Pancreas (tissue), 10 donors: ENCODE measurements around the gene BACE2. TPM values are rescaled to one million over a fixed set of nuclear protein-coding genes. Genes with fewer than 3 reads are reported as not detected.

ENCODE experiments used
- ATAC-seq, 4 donors: fragments of 200-7000 bp; cut with Tn5 transposase; one replicate each; pipeline versions ENCODE4 v1.8.0 to v1.9.1; 2020; ENCODE audit warnings: mild to moderate bottlenecking in 4 of 4, moderate library complexity in 4 of 4
- DNase-seq, 6 donors: peaks; one replicate each; pipeline ENCODE4 v3.0.0-alpha.2; 2020
- FAIRE-seq: peaks from 2 replicates; lab custom pipeline; 2012; peaks lifted over from hg19 to GRCh38; lab: Jason Lieb, UNC
- H3K27ac ChIP-seq, 4 donors: fragments of 200-600 bp; sonication (generic); 1 replicate in 3 of 4; 2 replicates in 1 of 4; pipeline versions ENCODE4 v1.5.0 to v1.8.0; 2020
- H3K27me3 ChIP-seq, 4 donors: fragments of 200-600 bp; one replicate each; pipeline ENCODE4 v1.8.0; 2021
- H3K36me3 ChIP-seq, 3 donors: fragments of 200-600 bp; sonication (generic) in 1 of 3; one replicate each; pipeline versions ENCODE4 v1.5.0 to v1.8.0; 2020 to 2021
- H3K4me1 ChIP-seq, 3 donors: fragments of 200-600 bp; one replicate each; pipeline ENCODE4 v1.8.0; 2021
- H3K4me3 ChIP-seq, 4 donors: fragments of 200-600 bp; sonication (generic) in 2 of 4; one replicate each; pipeline versions ENCODE4 v1.5.0 to v1.8.0; 2020 to 2021
- H3K9me3 ChIP-seq, 4 donors: fragments of 200-600 bp; one replicate each; pipeline ENCODE4 v1.8.0; 2021
- CTCF ChIP-seq, 4 donors: fragments of 200-600 bp; sonication (generic) in 3 of 4; IDR thresholded peaks; one replicate each; pipeline versions ENCODE4 v1.5.0 to v1.8.0; 2021; ENCODE audit warnings: antibody characterized with exemption in 4 of 4
- WGBS, 2 donors: extraction: QIAGEN DNeasy Blood & Tissue Kit; methylation state at CpG; one replicate each; pipeline ENCODE4 v1.1.7; 2013; 5-methylcytosine and 5-hydroxymethylcytosine counted together
- intact Hi-C, 3 donors: fragments of 100-400 bp; cut with DNase I; formaldehyde crosslinking; loops; one replicate each; pipeline versions ENCODE4 v1.11.1 to v1.14.2; 2022
- polyA plus RNA-seq, 2 donors: library from polyadenylated mRNA; stranded (reverse); fragments of 200-250 nt; gene quantifications; one replicate each; pipeline ENCODE4 v1.2.3, GENCODE V29; 2013
- total RNA-seq, 6 donors: library from RNA; stranded (reverse); fragmentation: NEBNext Ultra II Directional in 4 of 6; extraction: Animal tissue kit (Norgen Biotek cat#: 25700) in 4 of 6; gene quantifications; one replicate each; pipeline versions ENCODE4 v1.2.1 to v1.2.4, GENCODE V29; 2021 to 2023
- donor health status: healthy with polysubstance abuse.
- donor health status: DM: no; HTN: no; CAD: no; lungs with moderate emphysema.
- donor health status: DM: no; HTN: no; CAD: no.
- donor health status: control.
- donor health status: control.
- donor health status: Bipolar disorder and iron deficiency.
- donor health status: DM: yes; HTN: yes; CAD: no.
- donor health status: DM: no; HTN: no; CAD: no.
- donor health status: DM: no; HTN: no; CAD: no.
- donor health status: DM: yes; HTN: yes; CAD: no.

The BACE2 gene
- total and polyA plus RNA-seq, 8 donors, result 14.4 to 85.6 (median 42.9) TPM

- intact Hi-C loops, result no loop called here
- Histone ChIP-seq H3K27ac (no peak overlapping the region), H3K9me3 (no peaks in the 10 kb centered on the region), H3K27me3 (no peaks in the 10 kb centered on the region), H3K4me1 (no peaks in the 10 kb centered on the region), H3K4me3 (no peak overlapping the region), H3K36me3 (peaks cover 0 to 7% (median 0%) of the 10 kb centered on the region in 3 donors)
- TF ChIP-seq CTCF (IDR thresholded peaks at IDR 0.05), result no peak
- DNase-seq (no peak), ATAC-seq (no peak), FAIRE-seq (no peak)
- WGBS, 2 donors, result 94% methylated on average over 2 of the region's 2 CpGs
Measured at GRCh38 chr21:41267346-41267745, 99.4 kb downstream of the BACE2 start.

GRCh38 chr21:41269535-41269934 lies 101.6 kb downstream of the BACE2 start:
- H3K9me3 ChIP-seq, result no peaks in the 10 kb centered on the region
- H3K4me3 ChIP-seq, result no peak overlapping the region
- TF ChIP-seq CTCF (IDR thresholded peaks at IDR 0.05), result no peak
- H3K27ac ChIP-seq, result no peak overlapping the region
- intact Hi-C loops, result no loop called here
- H3K4me1 ChIP-seq, result no peaks in the 10 kb centered on the region
- H3K36me3 ChIP-seq, result peaks cover 0 to 7% (median 0%) of the 10 kb centered on the region in 3 donors
- ATAC-seq, result no peak
- DNase-seq, result no peak
- peak; percentile 34 for FAIRE-seq
- WGBS, 2 donors, result 14 to 16% methylated on average over 1 of the region's 1 CpG
- H3K27me3 ChIP-seq, result no peaks in the 10 kb centered on the region

- intact Hi-C loops, result no loop called here
- peaks cover 0 to 5% (median 0%) of the 10 kb centered on the region in 3 donors for H3K4me1 ChIP-seq
- H3K27me3 ChIP-seq, result no peaks in the 10 kb centered on the region
- H3K9me3 ChIP-seq, result no peaks in the 10 kb centered on the region
- no peak overlapping the region for H3K27ac ChIP-seq
- H3K36me3 ChIP-seq, result peaks cover 0 to under 1% (median 0%) of the 10 kb centered on the region in 3 donors
- ATAC-seq (no peak), DNase-seq (no peak), FAIRE-seq (no peak)
- 88 to 89% methylated on average over 12 of the region's 12 CpGs for WGBS, 2 donors
- no peak for TF ChIP-seq CTCF (IDR thresholded peaks at IDR 0.05)
- no peak overlapping the region for H3K4me3 ChIP-seq
Measured at GRCh38 chr21:41277196-41277595, 109.2 kb downstream of the BACE2 start.

- no peaks in the 10 kb centered on the region for H3K36me3 ChIP-seq
- H3K27ac ChIP-seq, result no peak overlapping the region
- no peak for FAIRE-seq
- TF ChIP-seq CTCF (IDR thresholded peaks at IDR 0.05), result no peak
- DNase-seq, result no peak
- ATAC-seq, result no peak
- 68 to 69% methylated on average over 4 of the region's 4 CpGs for WGBS, 2 donors
- no peak overlapping the region for H3K4me3 ChIP-seq
- intact Hi-C loops, result no loop called here
- H3K9me3 ChIP-seq, result no peaks in the 10 kb centered on the region
- peaks cover 0 to 5% (median 0%) of the 10 kb centered on the region in 3 donors for H3K4me1 ChIP-seq
- H3K27me3 ChIP-seq, result no peaks in the 10 kb centered on the region
Measured at GRCh38 chr21:41277846-41278245, 109.9 kb downstream of the BACE2 start.

GRCh38 chr21:41280115-41280919 lies 112.4 kb downstream of the BACE2 start:
- FAIRE-seq (no peak), ATAC-seq (peak in 1 of 4 donors; percentile 14), DNase-seq (no peak)
- H3K27ac ChIP-seq, result no peak overlapping the region
- no peak for TF ChIP-seq CTCF (IDR thresholded peaks at IDR 0.05)
- no peaks in the 10 kb centered on the region for H3K36me3 ChIP-seq
- H3K9me3 ChIP-seq, result no peaks in the 10 kb centered on the region
- H3K4me3 ChIP-seq, result no peak overlapping the region
- peaks cover 0 to 5% (median 0%) of the 10 kb centered on the region in 3 donors for H3K4me1 ChIP-seq
- intact Hi-C loops, result loop anchor here in 2 of 3 donors (5.0 to 10.0 kb wide), 2 partner anchors 182 to 184 kb away; no protein-coding TSS in a partner anchor
- WGBS, 2 donors, result 60 to 71% methylated on average over 18 of the region's 18 CpGs
- no peaks in the 10 kb centered on the region for H3K27me3 ChIP-seq
